ENCODE data around the gene ABTB2. TPM values are rescaled to one million over a fixed set of nuclear protein-coding genes. Genes with fewer than 3 reads are reported as not detected.
"Not testable (repeated sequence)": the region's sequence is repeated elsewhere in the genome, so short reads cannot be mapped to it uniquely, and the experiment has no call there.

The ABTB2 gene
- total RNA-seq, 1 donor from 2014 or later: 0.13 TPM

DNA sequence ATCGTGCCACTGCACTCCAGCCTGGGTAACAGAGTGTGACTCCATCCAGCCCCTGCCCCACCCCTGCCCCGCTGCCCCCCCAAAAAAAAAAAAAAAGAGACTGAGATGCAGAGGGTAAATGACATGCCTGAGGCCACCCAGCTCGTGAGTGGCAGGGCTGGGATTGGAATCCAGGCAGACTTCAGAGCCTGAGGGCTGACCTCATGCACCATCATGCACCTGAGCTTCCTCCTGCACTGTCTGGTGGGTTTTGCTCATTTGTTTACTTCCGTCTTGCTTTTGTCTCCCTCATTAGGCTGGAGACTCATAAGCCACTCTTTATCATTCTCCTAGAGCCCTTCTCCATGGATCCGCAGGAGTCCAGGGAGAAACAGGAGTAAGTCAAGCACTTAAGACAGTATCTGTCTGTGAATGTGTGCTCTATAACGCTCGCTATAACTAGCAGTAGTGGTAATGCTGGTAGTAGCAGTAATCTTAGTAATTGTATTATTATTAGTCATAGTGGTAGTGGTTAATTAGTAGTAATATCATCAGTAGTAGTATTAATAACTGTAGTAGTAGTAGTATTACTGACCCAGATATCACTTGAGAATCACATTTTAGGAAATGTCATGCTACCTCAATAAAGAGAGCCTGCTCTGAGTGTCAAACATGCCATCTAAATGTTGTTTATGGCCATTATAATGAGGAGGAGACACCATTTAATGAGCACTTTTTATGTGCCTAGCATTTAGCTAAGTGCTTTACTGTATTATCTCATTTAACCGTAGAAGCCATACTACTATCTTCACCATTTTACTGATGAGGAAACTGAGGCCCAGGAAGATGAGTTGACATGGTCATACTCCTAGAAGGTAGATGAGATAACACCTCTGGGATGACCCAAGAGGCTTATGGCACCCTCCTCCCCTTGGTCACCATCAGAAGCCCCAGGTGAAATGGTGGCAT is 167.3 kb downstream of the ABTB2 start:
- DNase-seq (ENCODE audit: low read depth in 2 of 2): no peak

DNA sequence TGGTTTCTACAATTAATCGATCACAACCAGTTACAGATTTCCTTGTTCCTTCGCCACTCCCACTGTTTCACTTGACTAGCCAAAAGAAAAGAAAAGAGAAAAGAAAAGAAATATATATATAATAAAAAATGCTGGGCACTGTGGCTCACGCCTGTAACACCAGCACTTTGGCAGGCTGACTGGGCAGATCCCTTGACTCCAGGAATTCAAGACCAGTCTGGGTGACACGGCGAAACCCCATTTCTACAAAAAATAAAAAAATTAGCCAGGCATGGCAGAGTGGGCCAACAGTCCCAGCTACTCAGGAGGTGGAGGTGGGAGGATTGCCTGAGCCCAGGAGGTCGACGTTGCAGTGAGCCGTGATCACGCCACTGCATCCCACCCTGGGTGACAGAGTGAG is 168.6 kb downstream of the ABTB2 start:
- DNase-seq (ENCODE audit: low read depth in 2 of 2): no peak

DNA sequence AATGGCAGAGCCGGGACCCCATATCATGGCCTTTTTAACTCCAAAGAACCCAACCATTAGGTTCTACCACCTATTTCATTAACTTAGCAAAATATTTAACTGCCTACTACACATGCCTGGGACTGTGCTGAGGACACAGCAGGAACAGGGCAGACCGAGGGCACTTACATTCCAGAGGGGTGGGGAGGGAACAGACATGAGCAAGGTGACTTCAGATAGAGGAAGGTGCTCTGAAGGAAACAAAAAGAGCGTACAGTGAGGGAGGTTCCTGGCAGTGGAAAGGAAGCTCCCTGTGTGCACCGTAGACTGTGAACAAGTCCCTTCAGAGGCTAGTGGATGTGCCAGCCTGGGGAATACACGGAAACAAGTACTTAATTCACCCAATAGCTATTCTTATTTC is 169.6 kb downstream of the ABTB2 start:
- DNase-seq (ENCODE audit: low read depth in 2 of 2): no peak

DNA sequence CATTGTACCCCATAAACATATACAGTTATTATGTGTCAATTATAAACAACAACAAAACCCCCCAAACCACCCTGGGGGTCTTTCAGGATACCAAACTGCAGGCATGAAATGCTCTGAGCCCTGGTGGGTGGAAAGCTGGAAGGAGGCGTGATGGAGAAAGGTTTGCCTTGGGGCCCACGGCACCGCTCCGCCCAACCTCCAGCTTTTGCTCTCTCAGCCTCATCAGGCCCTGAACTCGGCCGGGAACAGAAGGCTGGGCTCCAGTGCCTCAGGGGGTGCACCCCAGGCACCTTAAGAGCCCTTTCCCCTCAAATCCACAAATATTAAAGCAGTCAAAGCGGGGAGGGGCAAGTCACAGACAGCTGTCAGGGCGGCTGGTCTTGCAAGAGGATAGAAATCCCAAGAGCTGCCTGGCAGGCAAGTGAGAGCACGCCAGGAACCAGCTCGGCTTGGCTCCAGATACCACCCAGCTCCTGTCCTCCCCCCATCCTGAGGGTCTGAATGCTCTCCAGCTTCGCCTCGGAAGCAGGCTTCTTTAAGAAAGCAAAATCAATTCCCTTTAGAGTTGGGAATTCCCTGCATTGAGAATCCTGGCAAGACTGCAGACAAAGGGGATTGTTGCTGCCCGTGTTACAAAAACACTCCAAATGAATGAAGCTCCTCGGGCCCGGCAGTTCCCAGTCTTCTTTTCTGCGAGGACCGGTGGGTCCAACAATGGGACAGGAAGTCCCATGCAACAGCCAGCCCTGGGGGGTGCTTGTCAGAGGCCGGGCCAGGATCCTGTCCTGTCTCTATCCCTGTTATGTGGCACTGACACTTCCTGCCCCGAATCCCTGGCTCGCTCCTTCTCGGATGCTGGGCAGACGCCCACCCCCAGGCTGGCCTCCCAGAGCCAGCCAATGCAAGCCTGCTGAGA is 171.6 kb downstream of the ABTB2 start:
- DNase-seq (ENCODE audit: low read depth in 2 of 2): no peak

DNA sequence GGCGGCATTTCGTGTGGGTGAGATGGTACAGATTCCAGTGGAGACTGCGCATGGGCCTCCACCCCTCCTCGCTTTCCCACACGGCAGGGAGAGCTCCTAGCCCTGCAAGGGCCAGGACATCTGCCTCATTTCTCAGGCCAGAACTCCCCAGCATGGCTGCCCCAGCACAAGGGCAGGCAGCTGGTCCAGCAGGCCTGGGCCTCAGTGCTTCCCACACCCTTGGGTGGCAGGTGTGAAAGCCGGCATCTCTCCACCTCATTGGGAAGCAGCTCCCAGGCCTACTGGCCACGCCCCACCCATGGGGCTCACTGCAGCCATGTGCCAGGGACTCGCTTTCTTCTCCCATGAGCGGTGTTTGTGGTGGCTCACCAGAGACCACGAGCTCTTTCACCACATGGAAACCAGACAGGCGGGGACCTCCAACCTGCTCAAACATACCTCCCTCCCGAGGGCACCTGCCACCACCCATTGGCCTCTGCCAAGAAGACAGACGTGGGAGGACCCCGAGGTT is 173.2 kb downstream of the ABTB2 start:
- no peak for DNase-seq (ENCODE audit: low read depth in 2 of 2)

DNA sequence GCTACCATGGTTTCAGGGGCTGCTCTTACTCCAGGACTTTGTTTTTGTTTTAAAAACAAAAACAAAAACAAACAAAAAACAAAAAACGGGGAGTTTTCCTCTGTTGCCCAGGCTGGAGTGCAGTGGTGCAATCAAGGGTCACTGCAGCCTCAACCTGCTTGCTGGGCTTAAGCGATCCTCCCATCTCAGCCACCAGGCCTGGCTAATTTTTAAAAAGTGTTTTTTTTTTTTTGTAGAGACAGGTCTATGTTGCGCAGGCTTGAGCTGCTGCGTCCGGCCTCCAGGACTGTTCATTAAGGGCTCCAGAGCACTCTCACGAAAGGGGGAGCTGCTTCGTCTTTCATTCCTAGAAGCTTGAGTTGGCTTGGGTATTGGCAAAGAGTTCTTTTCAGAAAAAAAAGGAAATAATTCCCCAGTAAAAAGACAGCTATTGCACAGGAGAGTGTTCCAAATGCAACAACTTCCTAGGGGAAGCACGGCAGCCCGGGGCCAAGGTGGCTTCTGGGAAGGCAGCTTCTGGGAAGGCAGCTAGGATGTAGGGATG is 173.9 kb downstream of the ABTB2 start:
- no peak for DNase-seq (ENCODE audit: low read depth in 2 of 2)

DNA sequence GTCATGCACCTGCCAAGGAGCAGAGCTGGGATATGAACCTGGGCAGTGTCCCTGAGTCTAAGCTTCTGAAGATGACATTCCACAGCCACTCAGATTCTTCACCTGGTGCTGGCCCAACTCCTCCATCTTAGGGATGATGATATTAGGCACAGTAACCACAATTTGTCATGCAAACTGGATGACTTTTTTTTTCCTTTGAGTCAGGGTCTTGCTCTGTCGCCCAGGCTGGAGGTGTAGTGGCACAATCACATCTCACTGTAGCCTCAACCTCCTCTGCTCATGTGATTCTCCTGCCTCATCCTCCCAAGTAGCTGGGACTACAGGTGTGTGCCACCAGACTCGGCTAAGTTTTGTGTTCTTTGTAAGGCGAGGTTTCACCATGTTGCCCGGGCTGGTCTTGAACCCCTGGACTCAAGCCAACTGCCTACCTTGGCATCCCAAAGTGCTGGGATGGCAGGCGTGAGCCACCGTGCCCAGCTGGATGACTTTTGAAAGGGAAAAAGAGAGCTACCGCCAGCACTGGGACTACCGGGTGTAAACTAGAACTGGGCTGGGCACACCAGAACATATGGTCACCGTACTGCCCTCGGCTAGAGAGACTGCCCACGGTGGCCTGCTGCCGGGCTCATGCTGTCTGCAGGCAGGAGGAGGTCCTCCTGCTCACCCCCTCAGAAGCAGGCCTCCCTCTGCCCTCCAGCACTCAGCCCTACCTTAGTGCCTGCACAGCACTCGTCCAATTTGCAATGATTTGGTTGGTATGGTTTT is 174.7 kb downstream of the ABTB2 start:
- DNase-seq (ENCODE audit: low read depth in 2 of 2): no peak

DNA sequence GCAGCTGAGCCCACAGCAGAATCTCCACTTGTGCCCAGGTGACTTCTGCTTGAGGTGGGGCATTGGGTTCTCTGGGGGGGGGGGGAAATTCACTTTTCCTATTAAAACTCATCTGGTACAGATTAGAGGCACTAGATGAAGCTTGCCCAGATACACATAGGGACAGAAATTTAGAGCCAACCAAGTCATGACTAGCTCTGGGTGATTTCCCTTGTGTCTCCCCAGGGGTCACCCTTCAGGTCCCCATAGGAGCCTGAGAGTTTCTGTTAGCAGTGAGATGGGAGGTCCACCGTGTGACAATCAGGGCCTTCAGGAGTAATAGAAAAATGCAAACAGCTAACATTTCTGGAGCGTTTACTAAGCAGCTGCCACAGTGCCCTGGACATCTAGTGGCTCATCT is 175.4 kb downstream of the ABTB2 start:
- DNase-seq (ENCODE audit: low read depth in 2 of 2): no peak

DNA sequence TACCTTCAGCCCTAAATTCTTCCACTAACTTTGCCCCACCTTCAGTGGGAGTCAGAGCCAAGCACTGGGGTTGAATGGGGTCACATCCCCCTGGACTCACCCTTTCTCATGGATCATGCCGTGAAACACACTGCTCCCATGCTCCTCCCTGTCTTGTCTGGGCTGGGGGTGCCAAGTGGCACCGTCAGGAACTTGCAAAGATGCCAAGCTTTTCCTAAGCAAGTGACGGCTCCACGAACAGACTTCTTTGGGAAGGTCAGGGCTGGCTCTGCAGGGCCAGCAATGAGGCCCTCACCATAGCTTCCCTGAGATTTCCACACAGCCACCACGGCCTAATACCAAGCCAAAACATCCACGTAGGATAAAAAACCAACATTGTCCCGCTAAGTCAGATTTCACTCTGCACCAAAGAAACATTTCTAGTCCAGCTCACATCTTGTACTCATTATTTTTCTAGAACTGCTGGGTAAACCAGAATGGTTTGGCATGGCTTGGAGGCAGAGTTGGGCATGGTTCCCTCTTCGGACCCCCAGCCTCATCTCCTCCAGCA is 175.9 kb downstream of the ABTB2 start:
- no peak for DNase-seq (ENCODE audit: low read depth in 2 of 2)

DNA sequence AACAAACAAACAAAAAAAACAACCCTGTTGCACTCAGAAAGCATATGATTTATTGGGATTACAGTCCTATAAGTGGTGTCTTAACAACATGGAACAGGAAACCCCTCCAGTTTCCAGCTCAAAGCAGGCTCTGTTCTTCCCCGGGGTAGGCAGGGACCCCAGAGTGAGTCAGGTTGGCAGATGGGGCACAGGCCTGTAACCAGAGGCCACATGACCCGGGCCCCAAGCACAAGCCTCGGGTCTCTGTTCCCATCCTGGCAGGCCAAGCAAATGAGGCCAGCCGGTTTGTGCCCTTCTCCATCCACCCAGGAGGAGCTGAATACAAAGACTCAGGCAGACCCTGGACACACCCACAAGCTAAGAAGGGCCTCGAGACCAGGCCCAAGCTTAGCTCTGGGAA is 176.6 kb downstream of the ABTB2 start:
- DNase-seq (ENCODE audit: low read depth in 2 of 2): no peak

DNA sequence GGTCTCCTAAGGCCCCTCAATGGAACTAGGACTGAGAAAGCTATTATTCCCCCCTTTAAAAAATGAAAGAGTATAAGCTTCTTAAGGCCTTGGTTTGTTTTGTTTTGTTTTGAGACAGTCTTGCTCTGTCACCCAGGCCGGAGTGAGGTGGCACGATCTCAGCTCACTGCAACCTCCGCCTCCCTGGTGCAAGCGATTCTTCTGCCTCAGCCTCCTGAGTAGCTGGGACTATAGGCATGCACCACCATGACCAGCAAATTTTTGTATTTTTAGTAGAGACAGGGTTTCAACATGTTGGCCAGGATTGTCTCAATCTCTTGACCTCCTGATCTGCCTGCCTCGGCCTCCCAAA is 177.0 kb downstream of the ABTB2 start:
- DNase-seq (ENCODE audit: low read depth in 2 of 2): not testable (repeated sequence)

DNA sequence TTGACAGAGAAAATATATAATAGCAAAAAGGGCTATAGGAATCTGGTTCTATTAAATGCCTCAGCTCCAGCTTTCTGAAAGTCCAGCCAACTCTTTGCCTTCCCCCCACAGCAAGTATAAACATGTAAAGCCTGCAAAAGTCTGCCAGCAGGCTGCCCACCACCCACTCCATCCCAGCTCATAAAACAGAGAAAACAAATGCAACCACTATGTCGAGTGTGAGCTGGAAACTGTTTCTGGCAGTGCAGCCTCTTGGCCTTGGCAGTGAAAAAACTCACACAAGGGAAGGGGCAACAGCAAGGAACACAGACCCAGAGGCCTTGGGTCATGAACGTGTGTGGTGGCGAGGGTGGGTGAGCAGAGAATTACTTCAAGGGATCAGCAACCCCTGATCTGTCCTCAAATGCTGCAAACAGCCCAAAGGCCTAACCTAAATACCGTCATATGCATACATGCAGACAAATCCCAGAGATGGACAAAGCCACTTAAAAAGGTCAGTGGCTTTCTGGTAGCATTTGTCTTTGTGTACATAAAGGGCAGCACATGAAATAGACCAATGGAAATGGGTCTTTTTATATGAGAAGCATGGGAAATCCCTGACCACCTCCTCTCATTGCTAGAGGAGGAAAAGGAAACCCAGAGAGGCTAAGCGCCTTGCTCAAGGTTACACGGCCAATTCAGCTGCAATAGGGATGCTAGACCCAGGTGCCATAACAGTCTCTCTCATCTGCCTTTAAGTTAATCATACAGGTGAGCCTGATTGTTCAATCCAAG is 177.6 kb downstream of the ABTB2 start:
- no peak for DNase-seq (ENCODE audit: low read depth in 2 of 2)

DNA sequence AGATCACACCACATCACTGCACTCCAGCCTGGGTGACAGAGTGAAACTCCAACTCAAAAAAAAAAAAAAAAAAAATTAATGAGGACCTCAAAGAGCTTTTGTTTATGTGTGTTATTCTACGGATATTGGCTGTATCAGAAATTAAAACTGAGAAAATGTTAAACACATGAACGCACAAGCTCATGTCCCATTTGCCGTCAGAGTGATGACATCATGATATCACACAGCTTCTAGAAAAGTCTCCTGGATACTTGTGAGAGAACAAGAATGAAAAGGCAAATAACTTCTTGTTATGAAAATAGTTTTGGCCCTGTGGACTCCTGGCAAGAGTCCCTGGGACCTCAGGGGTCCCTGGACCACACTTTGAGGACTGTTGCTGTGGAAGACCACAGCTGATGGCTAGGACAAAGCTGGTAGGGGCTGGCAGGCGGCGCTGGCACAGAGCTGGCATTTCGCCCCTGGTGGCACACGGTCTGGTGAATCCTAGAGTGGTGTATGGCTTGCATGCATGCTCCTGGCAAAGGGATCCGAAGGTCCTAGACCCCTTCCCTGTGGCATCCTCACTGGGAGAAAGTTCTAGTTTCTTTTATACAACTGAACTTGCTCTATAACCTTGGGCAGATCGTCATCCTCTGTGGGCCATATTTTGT is 178.7 kb downstream of the ABTB2 start:
- DNase-seq (ENCODE audit: low read depth in 2 of 2): no peak

DNA sequence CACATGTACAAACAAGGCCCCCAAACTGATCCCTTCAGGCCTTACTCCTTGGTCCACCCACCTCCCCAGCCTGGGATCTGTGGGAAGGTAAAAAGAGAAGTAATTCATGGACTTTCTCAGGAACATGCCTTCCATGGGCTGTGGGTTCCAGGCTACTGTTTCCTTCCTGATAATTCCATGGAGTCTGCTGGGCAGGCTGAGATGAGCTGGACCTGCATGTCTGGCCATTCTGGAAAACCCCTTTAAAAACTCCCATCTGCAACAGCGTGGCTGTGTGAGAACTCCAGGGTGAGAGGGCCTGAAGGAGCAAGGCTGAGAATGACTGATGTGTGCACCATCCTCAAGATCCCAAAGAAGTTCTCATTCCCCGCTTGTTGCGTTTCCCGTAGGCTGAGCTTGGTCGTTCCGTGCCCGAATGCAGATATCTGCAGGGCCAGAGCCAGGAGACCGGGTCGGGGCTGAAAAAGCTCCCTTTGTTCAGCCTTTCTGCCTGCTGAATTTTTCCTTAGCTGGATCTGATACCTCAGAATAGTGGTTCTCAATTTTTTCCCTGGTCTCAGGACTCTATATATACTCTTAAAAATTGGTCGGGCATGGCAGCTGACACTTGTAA is 179.5 kb downstream of the ABTB2 start:
- no peak for DNase-seq (ENCODE audit: low read depth in 2 of 2)

DNA sequence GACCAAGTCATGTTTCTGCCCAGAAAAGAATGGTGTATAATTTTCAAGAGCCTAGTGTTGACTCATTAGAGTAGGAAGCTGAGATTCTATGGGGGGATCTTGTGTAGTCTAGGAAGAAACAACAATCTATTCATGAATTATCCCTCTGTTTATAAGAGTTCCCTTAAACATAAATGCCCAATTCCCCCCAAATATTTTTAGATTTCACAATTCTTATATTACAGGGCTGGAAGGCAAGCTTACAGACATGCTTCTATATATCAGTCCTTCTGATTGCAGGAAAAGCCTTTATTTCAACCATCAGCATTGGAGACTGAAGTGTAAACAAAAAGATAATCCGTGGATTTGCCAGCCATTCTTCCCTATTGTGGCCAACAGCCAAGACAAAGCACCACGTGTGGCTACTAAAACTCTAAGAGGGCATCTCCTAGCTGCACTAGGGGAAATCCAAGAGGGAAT is 181.0 kb downstream of the ABTB2 start:
- no peak for DNase-seq (ENCODE audit: low read depth in 2 of 2)

DNA sequence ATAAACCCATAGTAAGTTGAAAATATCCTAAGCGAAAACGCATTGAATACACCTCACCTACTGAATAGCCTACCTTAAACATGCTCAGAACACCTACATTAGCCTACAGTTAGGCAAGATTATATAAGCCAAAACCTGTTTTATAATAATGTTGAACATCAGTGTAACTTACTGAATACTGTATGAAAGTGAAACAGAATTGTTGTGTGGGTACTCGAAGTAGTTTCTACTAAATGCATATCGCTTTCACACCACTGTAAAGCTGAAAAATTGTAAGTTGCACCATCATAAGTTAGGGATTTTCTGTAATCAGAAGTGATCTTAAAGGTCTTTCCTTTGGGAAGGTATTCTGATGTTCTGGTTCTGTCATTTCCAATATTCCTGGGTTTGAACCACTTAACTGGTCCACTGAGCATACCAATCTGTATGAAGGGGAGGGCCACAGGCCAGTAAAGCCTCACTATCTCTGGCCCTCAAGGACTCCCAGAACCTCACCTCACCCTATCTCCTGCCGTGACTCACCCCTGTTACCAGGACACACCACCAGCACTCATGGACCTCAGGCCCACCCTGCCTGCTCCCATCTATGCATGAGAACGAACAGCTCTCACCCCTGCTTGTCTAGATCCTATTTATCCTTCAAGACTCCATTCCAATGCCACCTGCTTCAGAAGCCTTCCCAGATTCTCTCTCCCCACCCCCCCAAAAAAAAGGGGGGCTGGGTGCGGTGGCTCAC is 182.4 kb downstream of the ABTB2 start:
- no peak for DNase-seq (ENCODE audit: low read depth in 2 of 2)

DNA sequence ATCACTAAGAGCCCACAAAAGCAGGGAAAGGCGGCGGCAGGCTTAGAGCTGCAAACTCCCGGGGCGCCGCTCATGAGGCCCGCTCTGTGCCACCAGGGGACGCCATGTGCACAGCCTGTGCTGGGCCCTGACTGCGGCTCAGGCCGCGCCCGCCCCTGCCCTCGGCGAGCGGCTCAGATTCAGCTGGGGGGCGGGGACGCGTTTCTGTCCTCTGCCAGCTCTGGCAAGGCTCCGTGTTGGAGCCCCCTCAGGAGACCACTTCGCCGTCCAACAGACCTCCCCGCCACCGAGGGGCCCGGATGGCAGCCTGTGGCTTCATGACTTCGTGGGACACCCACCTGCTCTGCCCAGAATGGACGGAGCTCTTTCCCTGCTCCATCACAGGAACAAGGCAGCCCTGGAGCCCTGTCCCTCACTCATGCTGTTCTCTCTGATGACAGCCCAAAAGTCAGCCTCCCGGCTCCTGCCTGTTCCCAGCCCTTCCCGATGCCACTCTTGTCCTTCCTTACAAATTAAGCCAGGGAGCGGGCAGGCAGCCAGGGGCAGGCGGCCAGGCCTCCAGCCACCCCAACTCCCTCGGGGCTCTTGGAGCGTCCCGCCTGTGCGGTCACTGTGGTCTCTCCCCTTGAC is 183.3 kb downstream of the ABTB2 start:
- DNase-seq (ENCODE audit: low read depth in 2 of 2): peak; percentile 28 to 67

DNA sequence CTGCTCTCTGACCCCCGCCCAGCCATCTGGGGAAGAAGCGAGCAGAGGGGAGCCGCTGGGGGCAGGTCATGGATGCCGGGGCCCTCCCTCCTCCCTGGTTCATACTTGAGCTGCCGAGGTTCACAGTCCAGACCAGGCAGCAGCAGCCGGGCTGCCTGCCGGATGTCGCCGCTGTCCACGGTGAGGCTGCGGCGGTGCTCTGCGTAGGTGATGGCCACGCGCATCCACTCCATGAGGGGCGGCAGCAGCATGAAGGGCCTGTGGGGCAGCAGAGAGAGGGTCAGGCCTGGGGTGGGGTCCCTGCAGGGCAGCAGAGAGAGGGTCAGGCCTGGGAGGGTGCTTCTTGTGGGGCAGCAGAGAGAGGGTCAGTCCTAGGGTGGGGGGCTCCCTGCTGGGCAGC is 184.8 kb downstream of the ABTB2 start:
- DNase-seq (ENCODE audit: low read depth in 2 of 2): no peak
